Chondrocyte (in vitro differentiated cells): ENCODE measurements around the gene PHLDB3. TPM values are rescaled to one million over a fixed set of nuclear protein-coding genes. Genes with fewer than 3 reads are reported as not detected.

ENCODE experiments used
- DNase-seq: peaks from one replicate; pipeline ENCODE4 v3.0.0; 2021; ENCODE audit warnings: mixed read lengths, low spot score
- H3K27ac Mint-ChIP-seq: one replicate; pipeline ENCODE4 v1.8.0; 2021; ENCODE audit warnings: mild to moderate bottlenecking, moderate library complexity, mixed read lengths; ENCODE audit not compliant: unreplicated experiment
- H3K27me3 Mint-ChIP-seq: 2 replicates; pipeline ENCODE4 v1.8.0; 2021; ENCODE audit warnings: low read depth, mixed read lengths
- H3K36me3 Mint-ChIP-seq: 2 replicates; pipeline ENCODE4 v1.8.0; 2021; ENCODE audit warnings: low read depth, mixed read lengths
- H3K4me1 Mint-ChIP-seq: 2 replicates; pipeline ENCODE4 v1.8.0; 2021; ENCODE audit warnings: low read depth, mild to moderate bottlenecking, mixed read lengths
- H3K4me3 Mint-ChIP-seq: one replicate; pipeline ENCODE4 v1.8.0; 2021; ENCODE audit warnings: mild to moderate bottlenecking, moderate library complexity, mixed read lengths; ENCODE audit not compliant: unreplicated experiment
- H3K9me3 Mint-ChIP-seq: 2 replicates; pipeline ENCODE4 v1.8.0; 2021; ENCODE audit warnings: low read depth, mixed read lengths
- CTCF ChIP-seq: fragments of 200-600 bp; sonication (generic); IDR thresholded peaks from 2 replicates; pipeline ENCODE4 v1.5.0; 2021; ENCODE audit warnings: antibody characterized with exemption, mild to moderate bottlenecking, moderate library complexity
- total RNA-seq: library from RNA; stranded (reverse); gene quantifications from 3 replicates; pipeline ENCODE4 v1.2.1, GENCODE V29; 2021

The PHLDB3 gene
- total RNA-seq, 1 donor from 2014 or later: 7.0 TPM

GRCh38 chr19:43506629-43507028, 2.1 kb upstream of the PHLDB3 start:
- no peak overlapping the region for H3K27ac Mint-ChIP-seq
- no peak overlapping the region for H3K4me3 Mint-ChIP-seq
- H3K4me1 Mint-ChIP-seq: peaks cover 14% of the 10 kb centered on the region
- no peaks in the 10 kb centered on the region for H3K27me3 Mint-ChIP-seq
- no peak for TF ChIP-seq CTCF
- H3K9me3 Mint-ChIP-seq: no peaks in the 10 kb centered on the region
- no peak for DNase-seq
- H3K36me3 Mint-ChIP-seq: peaks cover 20% of the 10 kb centered on the region

GRCh38 chr19:43505941-43506340, 1.4 kb upstream of the PHLDB3 start:
- Mint-ChIP-seq H3K9me3 (no peaks in the 10 kb centered on the region), H3K4me1 (peaks cover 14% of the 10 kb centered on the region), H3K4me3 (no peak overlapping the region), H3K36me3 (peaks cover 17% of the 10 kb centered on the region), H3K27ac (no peak overlapping the region), H3K27me3 (no peaks in the 10 kb centered on the region)
- no peak for DNase-seq
- no peak for TF ChIP-seq CTCF

GRCh38 chr19:43505186-43505456, 575 bp upstream of the PHLDB3 start:
- H3K27me3 Mint-ChIP-seq: no peaks in the 10 kb centered on the region
- H3K4me3 Mint-ChIP-seq: peak overlapping the region; percentile 32
- peak overlapping the region; percentile 11 for H3K27ac Mint-ChIP-seq
- H3K9me3 Mint-ChIP-seq: no peaks in the 10 kb centered on the region
- H3K36me3 Mint-ChIP-seq: peaks cover 19% of the 10 kb centered on the region
- no peak for TF ChIP-seq CTCF
- peaks cover 14% of the 10 kb centered on the region for H3K4me1 Mint-ChIP-seq
- no peak for DNase-seq

- peaks cover 16% of the 10 kb centered on the region for H3K36me3 Mint-ChIP-seq
- H3K4me1 Mint-ChIP-seq: peaks cover 14% of the 10 kb centered on the region
- peak overlapping the region; percentile 94 for H3K4me3 Mint-ChIP-seq
- DNase-seq: peak; percentile 95
- H3K27ac Mint-ChIP-seq: peak overlapping the region; percentile 91
- peak; percentile 46 for TF ChIP-seq CTCF
- no peaks in the 10 kb centered on the region for H3K27me3 Mint-ChIP-seq
- no peaks in the 10 kb centered on the region for H3K9me3 Mint-ChIP-seq
Observed at GRCh38 chr19:43503501-43504425, 783 bp downstream of the PHLDB3 start.

GRCh38 chr19:43502419-43502976, 2.0 kb downstream of the PHLDB3 start:
- no peak overlapping the region for H3K4me3 Mint-ChIP-seq
- no peak for TF ChIP-seq CTCF
- no peaks in the 10 kb centered on the region for H3K9me3 Mint-ChIP-seq
- H3K27me3 Mint-ChIP-seq: no peaks in the 10 kb centered on the region
- H3K36me3 Mint-ChIP-seq: peaks cover 11% of the 10 kb centered on the region
- no peak for DNase-seq
- H3K27ac Mint-ChIP-seq: no peak overlapping the region
- peaks cover 14% of the 10 kb centered on the region for H3K4me1 Mint-ChIP-seq
